GM12874 (cell line): ENCODE data around the gene SLC18A3.

Experiments used
- TF ChIP-seq, protein P1 (sequence below): IDR thresholded peaks from 2 replicates; pipeline ENCODE4 v1.5.1; 2011; ENCODE audit warnings: low read depth, mild to moderate bottlenecking, control low read depth, low read length, moderate library complexity; ENCODE audit not compliant: insufficient read depth

Gene SLC18A3

DNA sequence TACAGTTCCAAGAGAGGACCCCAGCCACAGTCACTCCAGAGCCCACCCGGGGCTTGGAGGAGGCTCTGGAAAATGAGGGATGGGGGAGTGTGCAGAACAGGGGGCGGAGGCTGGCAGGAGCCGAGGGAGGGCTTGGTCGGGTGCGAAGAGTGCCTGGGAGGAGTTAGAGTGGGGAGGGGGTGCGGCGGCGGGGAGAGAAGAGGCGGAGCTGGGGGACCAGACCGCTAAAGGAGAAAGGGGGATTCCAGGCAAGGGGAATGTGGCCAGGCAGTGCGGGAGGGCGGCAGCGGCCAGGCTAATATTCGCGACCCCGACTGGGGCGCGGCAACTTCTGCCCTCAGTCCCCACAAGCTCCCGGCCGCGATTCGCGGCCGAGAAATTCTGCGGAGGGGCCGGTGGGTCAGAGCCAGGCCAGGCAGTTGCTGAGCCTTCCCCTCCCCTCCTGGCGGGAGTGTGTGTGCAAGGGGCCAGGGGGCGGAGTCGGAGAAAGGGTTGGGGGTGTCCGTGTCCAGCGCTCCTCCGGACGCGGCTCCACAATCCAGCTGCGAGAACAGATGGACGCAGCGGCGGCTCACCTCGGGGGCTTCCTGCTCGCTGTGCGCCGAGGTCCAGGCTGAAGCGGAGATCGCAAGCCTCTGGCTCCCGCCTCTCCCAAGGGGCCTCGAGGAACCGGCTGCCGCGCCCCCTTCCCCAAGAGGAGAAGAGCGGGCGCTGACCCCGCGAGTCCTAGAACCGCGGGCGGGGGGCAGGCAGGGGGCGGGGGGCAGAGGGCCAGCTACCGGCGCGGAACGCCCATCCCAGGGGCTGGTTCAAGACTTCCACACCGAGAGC, 612 bp upstream of the SLC18A3 start:
- TF ChIP-seq, protein P1, sequence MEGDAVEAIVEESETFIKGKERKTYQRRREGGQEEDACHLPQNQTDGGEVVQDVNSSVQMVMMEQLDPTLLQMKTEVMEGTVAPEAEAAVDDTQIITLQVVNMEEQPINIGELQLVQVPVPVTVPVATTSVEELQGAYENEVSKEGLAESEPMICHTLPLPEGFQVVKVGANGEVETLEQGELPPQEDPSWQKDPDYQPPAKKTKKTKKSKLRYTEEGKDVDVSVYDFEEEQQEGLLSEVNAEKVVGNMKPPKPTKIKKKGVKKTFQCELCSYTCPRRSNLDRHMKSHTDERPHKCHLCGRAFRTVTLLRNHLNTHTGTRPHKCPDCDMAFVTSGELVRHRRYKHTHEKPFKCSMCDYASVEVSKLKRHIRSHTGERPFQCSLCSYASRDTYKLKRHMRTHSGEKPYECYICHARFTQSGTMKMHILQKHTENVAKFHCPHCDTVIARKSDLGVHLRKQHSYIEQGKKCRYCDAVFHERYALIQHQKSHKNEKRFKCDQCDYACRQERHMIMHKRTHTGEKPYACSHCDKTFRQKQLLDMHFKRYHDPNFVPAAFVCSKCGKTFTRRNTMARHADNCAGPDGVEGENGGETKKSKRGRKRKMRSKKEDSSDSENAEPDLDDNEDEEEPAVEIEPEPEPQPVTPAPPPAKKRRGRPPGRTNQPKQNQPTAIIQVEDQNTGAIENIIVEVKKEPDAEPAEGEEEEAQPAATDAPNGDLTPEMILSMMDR: no peak

DNA sequence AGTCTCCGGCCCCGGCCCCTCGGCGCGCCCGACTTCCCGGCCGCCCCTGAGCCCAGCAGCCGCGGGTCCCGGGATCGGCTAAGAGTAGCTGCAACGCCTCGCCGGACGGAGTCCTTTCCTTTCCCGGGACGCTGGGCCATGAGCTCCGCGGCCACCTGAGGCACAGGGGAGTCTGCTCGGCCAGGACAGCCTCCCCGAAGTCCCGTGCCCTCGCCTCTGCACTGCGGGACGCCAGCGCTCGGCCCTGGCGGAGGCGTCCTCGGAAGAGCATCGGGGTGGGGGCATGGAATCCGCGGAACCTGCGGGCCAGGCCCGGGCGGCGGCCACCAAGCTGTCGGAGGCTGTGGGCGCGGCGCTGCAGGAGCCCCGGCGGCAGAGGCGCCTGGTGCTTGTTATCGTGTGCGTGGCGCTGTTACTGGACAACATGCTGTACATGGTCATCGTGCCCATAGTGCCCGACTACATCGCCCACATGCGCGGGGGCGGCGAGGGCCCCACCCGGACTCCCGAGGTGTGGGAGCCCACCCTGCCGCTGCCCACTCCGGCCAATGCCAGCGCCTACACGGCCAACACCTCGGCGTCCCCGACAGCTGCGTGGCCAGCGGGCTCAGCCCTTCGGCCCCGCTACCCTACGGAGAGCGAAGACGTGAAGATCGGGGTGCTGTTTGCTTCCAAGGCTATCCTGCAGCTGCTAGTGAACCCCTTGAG, 502 bp downstream of the SLC18A3 start:
- TF ChIP-seq, protein P1: no peak

DNA sequence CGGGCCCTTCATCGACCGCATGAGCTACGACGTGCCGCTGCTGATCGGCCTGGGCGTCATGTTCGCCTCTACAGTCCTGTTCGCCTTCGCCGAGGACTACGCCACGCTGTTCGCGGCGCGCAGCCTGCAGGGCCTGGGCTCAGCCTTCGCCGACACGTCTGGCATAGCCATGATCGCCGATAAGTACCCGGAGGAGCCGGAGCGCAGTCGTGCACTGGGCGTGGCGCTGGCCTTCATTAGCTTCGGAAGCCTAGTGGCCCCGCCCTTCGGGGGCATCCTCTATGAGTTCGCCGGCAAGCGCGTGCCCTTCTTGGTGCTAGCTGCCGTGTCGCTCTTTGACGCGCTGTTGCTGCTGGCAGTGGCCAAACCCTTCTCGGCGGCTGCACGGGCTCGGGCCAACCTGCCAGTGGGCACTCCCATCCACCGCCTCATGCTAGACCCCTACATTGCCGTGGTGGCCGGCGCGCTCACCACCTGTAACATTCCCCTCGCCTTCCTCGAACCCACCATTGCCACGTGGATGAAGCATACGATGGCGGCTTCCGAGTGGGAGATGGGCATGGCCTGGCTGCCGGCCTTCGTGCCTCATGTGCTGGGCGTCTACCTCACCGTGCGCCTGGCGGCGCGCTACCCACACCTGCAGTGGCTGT, 1.2 kb downstream of the SLC18A3 start:
- TF ChIP-seq, protein P1: no peak

DNA sequence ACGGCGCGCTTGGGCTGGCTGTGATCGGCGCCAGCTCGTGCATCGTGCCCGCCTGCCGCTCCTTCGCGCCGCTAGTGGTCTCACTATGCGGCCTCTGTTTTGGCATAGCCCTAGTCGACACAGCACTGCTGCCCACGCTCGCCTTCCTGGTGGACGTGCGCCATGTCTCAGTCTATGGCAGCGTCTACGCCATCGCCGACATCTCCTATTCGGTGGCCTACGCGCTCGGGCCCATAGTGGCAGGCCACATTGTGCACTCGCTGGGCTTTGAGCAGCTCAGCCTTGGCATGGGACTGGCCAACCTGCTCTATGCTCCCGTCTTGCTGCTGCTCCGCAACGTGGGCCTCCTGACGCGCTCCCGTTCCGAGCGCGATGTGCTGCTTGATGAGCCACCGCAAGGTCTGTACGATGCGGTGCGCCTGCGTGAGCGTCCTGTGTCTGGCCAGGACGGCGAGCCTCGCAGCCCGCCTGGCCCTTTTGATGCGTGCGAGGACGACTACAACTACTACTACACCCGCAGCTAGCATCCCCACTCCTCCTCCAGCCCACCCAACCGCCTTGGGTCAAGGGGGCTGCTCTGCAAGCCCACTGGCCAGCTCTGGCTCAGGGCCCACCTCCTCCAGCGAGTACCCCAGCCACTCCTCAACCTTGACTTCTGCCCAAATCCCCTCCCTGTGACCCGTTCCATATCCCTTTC, 1.9 kb downstream of the SLC18A3 start:
- TF ChIP-seq, protein P1: no peak

DNA sequence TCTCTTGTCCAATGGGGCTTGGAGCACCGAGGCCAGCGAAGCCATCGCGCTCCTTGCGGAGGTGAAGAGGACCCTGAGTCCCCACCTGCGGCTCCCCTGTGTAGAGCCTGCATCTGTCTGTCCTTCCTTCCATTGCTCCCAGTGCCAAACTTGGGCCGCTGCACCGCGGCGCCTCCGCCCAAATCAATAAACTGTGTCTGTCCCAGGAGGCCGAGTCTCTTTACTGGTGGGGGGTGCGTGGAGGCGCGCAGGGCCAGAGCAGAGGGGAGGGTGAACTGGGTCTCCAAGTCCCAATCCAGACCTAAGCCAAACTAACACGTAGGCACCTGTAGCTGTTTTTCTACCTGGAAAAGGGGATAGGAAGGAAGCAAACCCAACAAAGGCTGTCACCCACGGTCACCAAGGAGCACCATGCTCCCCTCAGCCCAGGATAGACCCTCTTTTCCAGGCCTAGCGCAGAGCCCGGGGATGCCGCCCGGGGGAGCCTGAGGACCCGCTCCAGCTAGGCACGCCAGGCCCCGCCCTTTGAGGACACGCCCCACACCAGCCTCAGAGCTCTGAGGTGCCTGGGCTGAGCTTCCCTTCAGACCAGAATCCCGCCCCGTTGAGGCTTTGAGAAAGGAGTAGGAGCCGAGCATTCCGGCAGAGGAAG, 2.5 kb downstream of the SLC18A3 start:
- TF ChIP-seq, protein P1: no peak

DNA sequence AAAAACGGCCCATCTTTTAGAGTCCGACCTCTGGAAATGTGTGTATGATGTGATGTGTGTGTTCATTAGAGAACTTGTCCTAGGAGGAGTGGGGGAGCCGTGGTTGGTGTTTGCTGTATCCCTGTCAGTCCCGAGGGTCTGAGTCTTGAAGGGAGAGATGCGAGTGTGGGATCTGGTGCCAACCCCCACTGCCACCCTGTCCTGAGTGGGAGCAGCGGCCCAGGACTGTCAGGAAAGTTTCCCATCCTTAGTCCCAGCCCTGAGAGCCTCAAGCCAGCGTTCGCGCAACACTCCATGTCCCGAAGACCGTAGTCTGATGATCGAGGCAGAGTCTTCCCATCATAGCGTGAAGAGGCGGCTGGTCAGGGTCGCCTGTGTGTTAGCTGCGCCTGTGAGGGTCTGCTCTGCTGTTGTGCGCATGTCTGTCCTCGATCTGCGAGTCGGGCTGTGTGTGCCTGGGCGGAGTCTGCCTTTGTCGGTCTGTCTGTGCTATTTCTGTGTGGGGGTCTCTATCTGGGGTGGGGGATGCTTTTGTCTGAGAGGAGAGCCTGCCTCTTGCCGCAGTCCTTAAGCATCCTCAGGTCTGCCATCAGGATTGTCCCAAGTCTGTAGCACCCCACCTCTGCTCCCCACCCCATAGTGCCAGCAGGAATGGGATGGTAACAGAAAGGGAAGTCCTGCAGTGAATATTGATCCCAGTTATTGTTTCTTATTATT, 3.2 kb downstream of the SLC18A3 start:
- TF ChIP-seq, protein P1: no peak
